ENCODE data around the gene FBXO4.
"Not testable (repeated sequence)": the region's sequence is repeated elsewhere in the genome, so short reads cannot be mapped to it uniquely, and the experiment has no call there.

The FBXO4 gene

GRCh38 chr5:41982858-41983257 is 57.8 kb downstream of the FBXO4 start:
- not testable (repeated sequence) for DNase-seq (ENCODE audit: low read depth, low spot score)

GRCh38 chr5:41983284-41983683 is 58.2 kb downstream of the FBXO4 start:
- no peak for DNase-seq (ENCODE audit: low read depth, low spot score)

- no peak for DNase-seq (ENCODE audit: low read depth, low spot score)
These were observed 61.0 kb downstream of the FBXO4 start for GRCh38 chr5:41985945-41986695.

All from activated naive CD8-positive, alpha-beta T cell treated with anti-CD3 and anti-CD28 coated beads, Interleukin-2, amount 50 U/mL, for 16 hours (primary cell).